Activated effector memory CD4-positive, alpha-beta T cell treated with anti-CD3 and anti-CD28 coated beads, Interleukin-2, amount 50 U/mL, for 16 hours (primary cell): ENCODE data around the gene SHROOM3.

Experiments used
- DNase-seq: peaks from one replicate; pipeline ENCODE4 v3.0.0-alpha.2; 2020

The SHROOM3 gene

GRCh38 chr4:76545226-76545884 lies 110.3 kb downstream of the SHROOM3 start:
- no peak for DNase-seq

DNA sequence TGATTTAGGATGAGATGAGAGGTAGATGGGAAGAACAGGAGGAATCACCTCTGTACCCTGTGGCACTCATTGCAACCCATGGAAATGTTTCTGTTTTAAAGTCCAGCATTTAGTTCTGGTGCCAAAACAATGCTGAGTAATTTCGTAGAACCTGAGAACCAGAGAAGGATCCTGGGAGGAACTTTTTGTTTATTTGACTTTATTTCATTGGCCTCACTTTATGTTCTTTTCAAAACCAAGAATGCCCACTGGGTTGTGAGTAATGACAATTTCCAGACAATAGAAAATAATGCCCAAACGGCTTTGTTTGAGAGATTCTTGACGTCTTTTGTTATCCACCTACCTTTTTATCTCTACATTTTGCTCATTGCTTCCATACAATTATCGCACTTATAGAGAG lies 111.3 kb downstream of the SHROOM3 start:
- DNase-seq, result no peak

DNA sequence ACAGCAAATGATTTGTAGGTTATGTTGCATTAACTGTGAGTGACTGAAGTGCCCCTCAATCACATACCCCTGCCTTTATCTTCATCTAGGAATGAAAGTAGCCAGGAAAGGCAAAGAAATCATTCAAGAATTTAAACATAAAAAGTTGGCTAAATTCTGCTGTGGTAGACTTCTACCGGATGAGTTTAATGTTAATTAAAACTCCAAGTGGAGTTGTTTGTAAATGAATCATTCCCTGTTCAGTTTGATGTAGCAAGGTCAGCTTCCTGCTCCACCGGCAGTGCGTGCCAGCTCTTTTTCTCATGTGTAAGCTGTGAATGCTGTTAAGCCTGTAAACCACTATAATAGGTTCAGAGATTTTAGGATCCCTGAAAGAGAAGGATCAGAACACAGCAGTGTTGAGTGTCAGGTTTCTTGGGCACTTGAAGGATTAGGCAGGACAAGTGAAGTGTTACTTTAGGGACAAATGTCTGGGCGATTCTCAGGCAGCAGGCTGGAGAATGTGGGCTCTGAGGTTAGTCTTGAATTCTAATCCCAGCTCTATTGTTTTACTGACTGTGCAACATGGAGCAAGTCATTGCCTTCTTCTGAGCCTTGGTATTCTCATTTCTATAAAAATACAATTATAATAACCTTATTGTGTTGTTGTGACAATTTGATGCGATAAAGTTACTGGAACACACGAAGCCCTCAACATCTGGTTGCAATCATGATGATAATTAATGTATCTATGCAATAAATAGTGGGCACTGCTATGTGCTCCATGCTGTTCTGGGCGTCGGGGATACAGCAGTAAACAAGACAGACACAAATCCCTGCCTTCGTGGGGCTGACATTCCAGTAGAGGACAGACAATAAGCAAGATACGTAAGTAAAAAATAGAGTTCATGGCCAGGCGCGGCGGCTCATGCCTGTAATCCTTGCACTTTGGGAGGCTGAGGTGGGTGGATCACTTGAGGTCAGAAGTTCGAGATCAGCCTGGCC lies 112.0 kb downstream of the SHROOM3 start:
- DNase-seq, result no peak

DNA sequence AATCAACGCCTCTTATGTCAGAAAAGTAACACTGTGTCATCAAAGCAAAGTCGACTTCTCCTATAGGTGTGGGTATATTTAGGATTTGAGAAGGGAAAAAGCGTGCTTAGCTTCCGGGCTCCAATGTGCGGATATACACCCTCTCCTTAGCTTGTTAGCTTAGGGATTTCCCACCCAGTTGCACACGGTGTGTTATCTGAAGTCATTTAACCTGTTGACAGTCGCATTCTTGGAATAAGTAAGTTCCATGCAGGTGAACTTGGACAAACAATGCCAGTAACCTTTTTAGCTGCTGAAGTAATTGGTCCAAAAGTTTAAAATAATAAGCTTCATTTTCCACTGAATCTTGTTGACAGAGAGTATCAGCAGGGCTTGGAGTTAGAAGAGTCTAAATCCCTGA lies 113.7 kb downstream of the SHROOM3 start:
- no peak for DNase-seq

GRCh38 chr4:76549765-76550164 lies 114.7 kb downstream of the SHROOM3 start:
- no peak for DNase-seq

DNA sequence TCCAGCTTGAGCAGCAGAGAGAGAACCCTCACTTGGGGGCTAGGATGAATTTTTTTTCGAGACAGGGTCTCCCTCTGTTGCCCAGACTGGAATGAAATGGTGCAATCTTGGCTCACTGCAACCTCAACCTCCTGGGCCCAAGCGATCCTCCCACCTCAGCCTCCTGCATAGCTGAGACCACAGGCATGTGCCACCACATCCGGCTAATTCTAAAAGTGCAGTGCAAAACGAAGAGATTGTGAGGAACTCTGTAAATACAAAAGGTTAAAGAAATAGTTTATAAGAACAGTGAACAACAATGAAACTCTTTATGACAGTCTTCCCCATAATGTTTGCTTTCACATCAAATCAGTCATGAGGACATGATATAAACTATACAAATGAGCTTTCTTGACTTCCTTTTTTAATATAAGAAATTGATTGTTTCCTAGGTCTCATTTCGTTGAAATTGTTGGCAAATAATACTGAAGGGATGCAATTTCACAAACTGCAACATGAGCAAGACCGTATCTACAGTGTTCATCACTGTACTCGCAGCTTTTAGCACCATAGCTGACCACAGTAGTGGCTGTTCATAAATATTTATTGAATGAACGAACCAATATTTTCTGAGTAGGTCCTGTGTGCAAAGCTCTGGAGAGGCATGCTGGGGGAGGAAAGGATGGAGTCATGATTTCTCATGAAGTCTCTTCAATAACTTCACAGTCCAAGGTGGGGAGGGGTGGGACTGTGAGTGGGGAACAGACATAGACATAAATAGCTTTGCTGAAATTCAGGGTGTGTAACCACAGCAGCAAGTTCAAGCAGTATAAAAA lies 116.1 kb downstream of the SHROOM3 start:
- no peak for DNase-seq

DNA sequence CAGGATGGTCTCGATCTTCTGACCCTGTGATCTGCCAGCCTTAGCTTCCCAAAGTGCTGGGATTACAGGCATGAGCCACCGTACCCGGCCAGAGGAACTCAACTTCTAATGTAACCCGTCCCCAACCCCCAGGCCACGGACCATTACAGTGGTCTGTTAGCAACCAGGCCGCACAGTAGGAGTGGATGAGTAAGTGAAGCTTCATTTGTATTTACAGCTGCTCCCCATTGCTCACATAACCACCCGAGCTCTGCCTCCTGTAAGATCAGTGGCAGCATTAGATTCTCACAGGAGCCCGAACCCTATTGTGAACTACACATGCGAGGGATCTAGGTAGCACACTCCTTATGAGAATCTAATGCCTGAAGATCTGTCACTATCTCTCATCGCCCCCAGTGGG lies 119.6 kb downstream of the SHROOM3 start:
- no peak for DNase-seq

DNA sequence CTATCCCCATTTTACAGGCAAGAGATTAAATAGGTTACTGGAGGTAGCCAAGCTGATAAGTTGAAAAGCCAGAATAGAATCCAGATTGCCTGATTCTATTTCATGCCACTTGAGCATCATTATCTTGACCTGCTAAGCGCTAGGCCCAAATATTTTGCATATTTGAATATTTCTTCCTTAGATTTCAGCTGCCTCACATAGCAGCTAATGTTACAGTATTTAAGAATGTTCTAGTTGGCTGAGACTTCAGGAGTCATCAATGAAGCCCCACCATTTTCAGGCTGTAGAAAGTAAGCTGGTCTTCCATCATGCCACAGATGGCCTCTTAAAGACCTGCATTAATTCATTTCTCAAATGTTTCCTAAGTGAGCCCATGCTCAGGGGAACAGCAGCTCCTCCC lies 121.4 kb downstream of the SHROOM3 start:
- DNase-seq, result no peak

DNA sequence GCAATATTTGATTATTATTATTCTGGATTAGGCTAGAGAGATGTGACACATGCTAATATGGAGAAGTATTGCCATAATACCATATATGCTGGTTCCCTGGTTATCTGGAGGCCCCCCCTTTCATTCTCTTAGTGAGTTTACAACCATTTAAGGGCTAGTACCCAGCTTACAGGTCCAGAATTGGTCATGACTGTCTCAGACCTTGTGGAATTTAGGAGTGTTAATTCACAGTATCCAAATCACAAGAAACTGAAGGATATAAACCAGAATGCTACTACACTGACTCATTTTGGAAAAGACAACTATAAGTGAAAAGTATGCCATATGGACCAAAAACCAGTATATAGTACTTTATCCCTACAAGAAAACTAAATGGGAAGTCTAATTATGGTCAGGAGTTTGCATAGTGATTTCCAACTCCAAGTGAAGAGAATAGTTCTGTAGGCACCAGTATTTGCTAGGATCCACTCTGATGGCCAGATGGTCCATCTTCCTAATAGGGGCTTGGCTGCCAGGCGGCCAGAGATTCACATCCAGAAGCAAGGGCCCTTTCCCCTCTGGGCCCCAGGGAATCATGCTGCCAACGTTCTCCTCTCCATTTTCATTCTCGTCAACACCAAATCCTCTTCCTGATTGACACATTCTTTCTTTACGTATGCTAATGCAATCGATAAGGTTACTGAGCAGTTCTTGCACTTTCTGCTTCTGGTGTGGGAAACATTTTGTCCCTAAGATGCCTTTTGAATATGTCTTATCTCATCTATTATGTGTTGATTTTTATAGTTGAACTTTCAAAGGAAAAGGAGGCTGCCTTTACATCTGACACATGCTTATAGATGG lies 123.6 kb downstream of the SHROOM3 start:
- DNase-seq, result no peak

- no peak for DNase-seq
Observed at GRCh38 chr4:76559236-76560071, 124.4 kb downstream of the SHROOM3 start.

GRCh38 chr4:76562161-76562560 lies 127.1 kb downstream of the SHROOM3 start:
- DNase-seq, result no peak

DNA sequence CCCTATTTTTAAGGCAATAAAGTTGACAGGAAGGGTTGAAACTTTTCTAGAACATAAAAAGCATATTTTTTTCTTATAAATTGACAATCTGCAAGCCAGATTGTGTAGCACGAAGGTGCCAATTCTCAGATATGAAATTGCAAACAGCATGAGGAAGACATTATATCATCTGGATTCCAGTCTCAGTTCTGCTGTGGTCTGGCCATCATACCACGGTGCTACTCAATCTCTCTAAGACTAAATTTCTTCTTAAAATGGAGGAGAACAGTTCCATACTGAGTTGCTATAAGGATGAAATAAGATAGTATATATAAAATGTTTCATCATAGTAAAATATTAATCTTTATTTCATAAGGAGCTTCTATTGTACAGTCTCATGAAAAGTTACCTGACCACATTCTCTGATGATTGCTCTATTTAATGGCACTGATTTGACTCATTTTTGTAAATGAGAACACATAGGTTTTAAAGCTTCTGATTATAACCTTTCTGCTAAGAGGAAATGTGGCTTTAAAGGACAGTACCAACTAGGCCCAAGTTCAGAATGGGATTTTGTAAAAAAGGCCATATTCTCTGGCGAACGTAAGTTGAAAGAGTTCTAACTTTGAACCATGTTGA lies 127.9 kb downstream of the SHROOM3 start:
- no peak for DNase-seq

- DNase-seq, result no peak
Observed at GRCh38 chr4:76563454-76564122, 128.6 kb downstream of the SHROOM3 start.

- no peak for DNase-seq
Observed at GRCh38 chr4:76564123-76564915, 129.3 kb downstream of the SHROOM3 start.

- DNase-seq, result no peak
Observed at GRCh38 chr4:76568262-76568661, 133.2 kb downstream of the SHROOM3 start.

GRCh38 chr4:76569225-76569624 lies 134.2 kb downstream of the SHROOM3 start:
- DNase-seq, result no peak

- no peak for DNase-seq
Observed at GRCh38 chr4:76569706-76570105, 134.7 kb downstream of the SHROOM3 start.

DNA sequence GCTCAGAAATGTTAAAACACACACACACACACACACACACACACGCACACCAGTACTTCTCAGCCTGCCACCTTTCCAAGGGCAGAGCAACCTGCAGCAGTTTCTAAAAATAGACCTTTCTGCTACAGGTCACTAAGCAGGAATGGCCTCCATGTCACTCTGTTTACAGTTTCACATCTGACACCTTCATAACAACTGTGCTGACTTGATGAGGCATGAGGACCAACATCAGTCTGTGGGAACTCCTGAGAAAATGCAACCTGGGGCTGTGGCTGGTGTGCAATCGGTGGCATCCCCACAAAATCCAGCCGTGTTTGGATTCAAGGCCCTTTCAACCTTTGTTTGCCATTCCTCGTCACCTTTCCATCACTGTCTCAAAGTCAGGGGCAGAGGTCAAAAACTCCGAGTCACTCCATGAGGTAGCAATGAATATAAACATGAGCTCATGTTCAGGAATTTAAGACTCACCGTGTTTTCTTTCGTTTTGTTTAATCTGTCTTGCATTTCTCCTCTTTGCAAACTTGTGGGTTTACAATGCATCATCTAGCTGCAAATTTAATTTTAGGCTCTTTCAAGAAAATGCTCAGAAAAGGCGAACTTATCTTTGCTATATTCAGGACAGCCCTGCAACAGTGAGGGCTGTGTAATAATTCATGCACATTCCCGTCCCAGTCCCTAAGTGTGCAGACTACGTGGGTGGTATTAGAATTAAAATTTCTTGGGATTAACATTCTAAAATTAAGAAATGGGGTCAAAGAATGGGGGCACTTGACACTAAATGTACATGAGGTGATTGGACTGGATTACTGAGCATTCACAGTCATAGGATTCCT lies 135.3 kb downstream of the SHROOM3 start:
- no peak for DNase-seq

GRCh38 chr4:76571274-76571673 lies 136.2 kb downstream of the SHROOM3 start:
- no peak for DNase-seq
